ENCODE data around the gene GREB1L. TPM values are rescaled to one million over a fixed set of nuclear protein-coding genes. Genes with fewer than 3 reads are reported as not detected.

Gene GREB1L
- total and polyA plus RNA-seq, 2 donors from 2014 or later: 0.79 TPM; not detected in 1

DNA sequence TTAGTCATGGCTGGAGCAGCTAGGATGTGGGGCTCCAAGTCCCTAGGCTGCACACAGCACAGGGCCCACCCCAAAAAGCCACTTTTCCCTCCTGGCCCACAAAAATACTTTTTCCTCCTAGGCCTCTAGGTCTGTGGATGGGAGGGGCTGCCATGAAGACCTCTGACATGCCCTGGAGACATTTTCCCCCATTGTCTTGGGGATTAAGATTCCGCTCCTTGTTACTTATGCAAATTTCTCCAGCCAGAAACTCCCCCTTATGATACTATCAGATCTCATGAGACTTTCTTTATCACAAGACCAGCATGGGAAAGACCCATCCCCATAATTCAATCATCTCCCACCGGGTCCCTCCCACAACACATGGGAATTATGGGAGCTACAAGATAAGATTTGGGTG, 232.6 kb downstream of the GREB1L start:
- FAIRE-seq (no peak), DNase-seq (no peak)
- Histone ChIP-seq H3K4me1 (ENCODE audit: control insufficient read depth in 2 of 3, insufficient read depth in 2 of 3, low read depth in 1 of 3, low read length in 3 of 3) (no peaks in the 10 kb centered on the region), H3K4me3 (ENCODE audit: low read length in 3 of 3) (no peak overlapping the region), H3K36me3 (ENCODE audit: control insufficient read depth in 2 of 3, insufficient read depth in 3 of 3, low read length in 3 of 3) (no peaks in the 10 kb centered on the region), H3K27ac (ENCODE audit: low read depth in 2 of 2, low read length in 2 of 2) (no peak overlapping the region), H3K9me3 (ENCODE audit: control insufficient read depth in 2 of 3, insufficient read depth in 1 of 3, low read length in 3 of 3) (no peaks in the 10 kb centered on the region), H3K27me3 (ENCODE audit: control insufficient read depth, insufficient read depth, low read length) (no peaks in the 10 kb centered on the region), H3K9ac (ENCODE audit: low read length in 3 of 3) (no peak overlapping the region)
- TF ChIP-seq, protein P1, sequence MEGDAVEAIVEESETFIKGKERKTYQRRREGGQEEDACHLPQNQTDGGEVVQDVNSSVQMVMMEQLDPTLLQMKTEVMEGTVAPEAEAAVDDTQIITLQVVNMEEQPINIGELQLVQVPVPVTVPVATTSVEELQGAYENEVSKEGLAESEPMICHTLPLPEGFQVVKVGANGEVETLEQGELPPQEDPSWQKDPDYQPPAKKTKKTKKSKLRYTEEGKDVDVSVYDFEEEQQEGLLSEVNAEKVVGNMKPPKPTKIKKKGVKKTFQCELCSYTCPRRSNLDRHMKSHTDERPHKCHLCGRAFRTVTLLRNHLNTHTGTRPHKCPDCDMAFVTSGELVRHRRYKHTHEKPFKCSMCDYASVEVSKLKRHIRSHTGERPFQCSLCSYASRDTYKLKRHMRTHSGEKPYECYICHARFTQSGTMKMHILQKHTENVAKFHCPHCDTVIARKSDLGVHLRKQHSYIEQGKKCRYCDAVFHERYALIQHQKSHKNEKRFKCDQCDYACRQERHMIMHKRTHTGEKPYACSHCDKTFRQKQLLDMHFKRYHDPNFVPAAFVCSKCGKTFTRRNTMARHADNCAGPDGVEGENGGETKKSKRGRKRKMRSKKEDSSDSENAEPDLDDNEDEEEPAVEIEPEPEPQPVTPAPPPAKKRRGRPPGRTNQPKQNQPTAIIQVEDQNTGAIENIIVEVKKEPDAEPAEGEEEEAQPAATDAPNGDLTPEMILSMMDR (IDR thresholded peaks at IDR 0.05; ENCODE audit: borderline replicate concordance, extremely low read depth, insufficient read depth): no peak
- intact Hi-C loops (cut with DNase I): no loop called here

DNA sequence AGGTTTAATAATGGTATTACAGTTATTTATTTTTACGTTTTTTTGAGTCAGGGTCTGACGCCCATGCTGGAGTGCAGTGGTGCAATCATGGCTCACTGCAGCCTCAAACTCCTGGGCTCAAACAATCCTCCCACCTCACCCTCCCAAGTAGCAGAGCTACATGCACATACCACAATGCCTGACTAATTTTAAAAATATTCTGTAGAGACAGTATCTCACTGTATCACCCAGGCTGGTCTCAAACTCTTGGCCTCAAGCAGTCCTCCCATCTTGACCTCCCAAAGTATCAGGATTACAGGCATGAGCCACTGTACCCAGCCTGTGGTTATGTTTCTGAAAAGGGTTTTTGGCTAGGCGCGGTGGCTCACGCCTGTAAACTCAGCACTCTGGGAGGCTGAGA, 237.7 kb downstream of the GREB1L start:
- Histone ChIP-seq H3K9ac (ENCODE audit: low read length in 3 of 3) (no peak overlapping the region), H3K4me3 (ENCODE audit: low read length in 3 of 3) (no peak overlapping the region), H3K27ac (ENCODE audit: low read depth in 2 of 2, low read length in 2 of 2) (no peak overlapping the region), H3K36me3 (ENCODE audit: control insufficient read depth in 2 of 3, insufficient read depth in 3 of 3, low read length in 3 of 3) (no peaks in the 10 kb centered on the region), H3K27me3 (ENCODE audit: control insufficient read depth, insufficient read depth, low read length) (no peaks in the 10 kb centered on the region), H3K4me1 (ENCODE audit: control insufficient read depth in 2 of 3, insufficient read depth in 2 of 3, low read depth in 1 of 3, low read length in 3 of 3) (no peaks in the 10 kb centered on the region), H3K9me3 (ENCODE audit: control insufficient read depth in 2 of 3, insufficient read depth in 1 of 3, low read length in 3 of 3) (no peaks in the 10 kb centered on the region)
- DNase-seq (no peak), FAIRE-seq (no peak)
- intact Hi-C loops (cut with DNase I): no loop called here
- TF ChIP-seq, protein P1 (IDR thresholded peaks at IDR 0.05; ENCODE audit: borderline replicate concordance, extremely low read depth, insufficient read depth): no peak

DNA sequence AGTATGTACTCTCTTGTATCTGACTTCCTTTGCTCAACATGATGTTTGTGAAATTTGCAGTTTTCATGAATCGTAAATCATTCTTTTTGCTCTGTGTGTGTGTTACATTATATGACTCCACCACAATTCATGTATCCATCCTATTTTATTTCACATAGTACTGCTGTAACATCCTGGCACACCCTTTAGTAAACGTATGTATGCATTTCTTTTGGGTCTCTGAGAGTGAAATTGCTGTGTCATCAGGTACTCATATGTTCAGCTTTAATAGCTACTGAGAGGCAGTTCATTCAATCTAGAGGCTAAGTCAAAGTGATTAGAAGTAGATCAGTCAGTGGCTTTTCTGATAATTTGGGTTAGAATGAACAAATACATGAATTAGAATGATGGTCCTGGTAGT, 239.7 kb downstream of the GREB1L start:
- TF ChIP-seq, protein P1 (IDR thresholded peaks at IDR 0.05; ENCODE audit: borderline replicate concordance, extremely low read depth, insufficient read depth): no peak
- H3K9me3 ChIP-seq (ENCODE audit: control insufficient read depth in 2 of 3, insufficient read depth in 1 of 3, low read length in 3 of 3): no peaks in the 10 kb centered on the region
- H3K27me3 ChIP-seq (ENCODE audit: control insufficient read depth, insufficient read depth, low read length): no peaks in the 10 kb centered on the region
- no peaks in the 10 kb centered on the region for H3K36me3 ChIP-seq (ENCODE audit: control insufficient read depth in 2 of 3, insufficient read depth in 3 of 3, low read length in 3 of 3)
- H3K27ac ChIP-seq (ENCODE audit: low read depth in 2 of 2, low read length in 2 of 2): no peak overlapping the region
- H3K4me1 ChIP-seq (ENCODE audit: control insufficient read depth in 2 of 3, insufficient read depth in 2 of 3, low read depth in 1 of 3, low read length in 3 of 3): no peaks in the 10 kb centered on the region
- no peak overlapping the region for H3K4me3 ChIP-seq (ENCODE audit: low read length in 3 of 3)
- H3K9ac ChIP-seq (ENCODE audit: low read length in 3 of 3): no peak overlapping the region
- DNase-seq (no peak), FAIRE-seq (no peak)
- intact Hi-C loops (cut with DNase I): no loop called here

DNA sequence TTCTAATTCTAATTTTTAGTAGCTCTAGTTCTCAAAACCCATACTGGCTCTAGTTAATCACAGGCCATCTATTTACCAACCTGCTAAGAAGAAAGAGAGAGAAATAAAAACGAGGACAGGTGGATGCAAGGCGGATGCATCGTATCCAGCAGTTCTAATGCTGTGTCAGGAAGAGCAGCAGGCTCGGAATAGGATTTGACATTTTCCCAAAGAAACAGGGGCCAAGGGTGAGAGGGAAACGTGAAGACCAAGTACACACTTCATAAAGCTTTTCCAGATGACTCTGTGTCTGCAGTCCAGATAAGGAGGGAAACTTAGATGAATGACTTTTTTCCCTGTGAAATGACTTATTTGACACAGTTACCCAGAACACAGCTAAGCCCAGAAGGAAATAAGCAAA, 241.0 kb downstream of the GREB1L start:
- no peaks in the 10 kb centered on the region for H3K9me3 ChIP-seq (ENCODE audit: control insufficient read depth in 2 of 3, insufficient read depth in 1 of 3, low read length in 3 of 3)
- H3K4me1 ChIP-seq (ENCODE audit: control insufficient read depth in 2 of 3, insufficient read depth in 2 of 3, low read depth in 1 of 3, low read length in 3 of 3): no peaks in the 10 kb centered on the region
- TF ChIP-seq, protein P1 (IDR thresholded peaks at IDR 0.05; ENCODE audit: borderline replicate concordance, extremely low read depth, insufficient read depth): no peak
- FAIRE-seq (no peak), DNase-seq (no peak)
- no peak overlapping the region for H3K9ac ChIP-seq (ENCODE audit: low read length in 3 of 3)
- H3K27me3 ChIP-seq (ENCODE audit: control insufficient read depth, insufficient read depth, low read length): no peaks in the 10 kb centered on the region
- no peak overlapping the region for H3K27ac ChIP-seq (ENCODE audit: low read depth in 2 of 2, low read length in 2 of 2)
- H3K4me3 ChIP-seq (ENCODE audit: low read length in 3 of 3): no peak overlapping the region
- intact Hi-C loops (cut with DNase I): no loop called here
- H3K36me3 ChIP-seq (ENCODE audit: control insufficient read depth in 2 of 3, insufficient read depth in 3 of 3, low read length in 3 of 3): no peaks in the 10 kb centered on the region
